CD14-positive monocyte (primary cell): Measurements from ENCODE around the gene GPN1. TPM values are rescaled to one million over a fixed set of nuclear protein-coding genes. Genes with fewer than 3 reads are reported as not detected.

Source experiments
- DNase-seq, 3 donors: peaks; one replicate each; pipeline ENCODE4 v3.0.0-alpha.2; 2011 to 2022
- H2AFZ ChIP-seq: 2 replicates; pipeline ENCODE4 v1.6.0; 2012; ENCODE audit warnings: mild to moderate bottlenecking, low read depth, low read length, inconsistent platforms; ENCODE audit not compliant: insufficient read depth, poor library complexity, severe bottlenecking
- H3K27ac ChIP-seq, 2 donors: 1 replicate in 1 of 2; 2 replicates in 1 of 2; pipeline ENCODE4 v1.5.1; 2012 to 2013; ENCODE audit warnings: low read length in 2 of 2, control low read depth in 1 of 2, inconsistent platforms in 1 of 2, low read depth in 1 of 2, mild to moderate bottlenecking in 1 of 2
- H3K27me3 ChIP-seq, 2 donors: one replicate each; pipeline versions ENCODE4 v1.6.0 to v1.6.1; 2011 to 2013; ENCODE audit warnings: low read length in 2 of 2; ENCODE audit not compliant: control insufficient read depth in 2 of 2, insufficient read depth in 2 of 2
- H3K36me3 ChIP-seq, 2 donors: replicated peaks in 1 of 2; 1 replicate in 1 of 2; 2 replicates in 1 of 2; pipeline versions ENCODE4 v1.5.1 to v1.6.1; 2012 to 2013; ENCODE audit warnings: low read length in 2 of 2, control low read depth in 1 of 2, inconsistent platforms in 1 of 2, mild to moderate bottlenecking in 1 of 2; ENCODE audit not compliant: insufficient read depth in 2 of 2, control insufficient read depth in 1 of 2
- H3K4me1 ChIP-seq, 2 donors: 1 replicate in 1 of 2; 2 replicates in 1 of 2; pipeline versions ENCODE4 v1.5.1 to v1.6.1; 2012 to 2013; ENCODE audit warnings: low read length in 2 of 2, control low read depth in 1 of 2, inconsistent platforms in 1 of 2, mild to moderate bottlenecking in 1 of 2, moderate library complexity in 1 of 2; ENCODE audit not compliant: insufficient read depth in 2 of 2, control insufficient read depth in 1 of 2
- H3K4me2 ChIP-seq: replicated peaks from 2 replicates; pipeline ENCODE3; 2012; ENCODE audit warnings: low read length, moderate library complexity, mild to moderate bottlenecking; ENCODE audit not compliant: poor library complexity, severe bottlenecking; ENCODE audit errors: extremely low read depth
- H3K4me3 ChIP-seq, 3 experiments: fragments of 200-600 bp in 1 of 3; sonication (generic) in 1 of 3; replicated peaks in 1 of 3; 1 replicate in 2 of 3; 2 replicates in 1 of 3; pipeline ENCODE4 v1.5.1; 2011 to 2013; ENCODE audit warnings: low read length in 3 of 3, mild to moderate bottlenecking in 3 of 3, control low read depth in 2 of 3, low read depth in 2 of 3, inconsistent platforms in 1 of 3, moderate library complexity in 1 of 3
- H3K79me2 ChIP-seq: 2 replicates; pipeline ENCODE4 v1.6.0; 2012; ENCODE audit warnings: mild to moderate bottlenecking, control low read depth, inconsistent platforms, low read length, moderate library complexity; ENCODE audit not compliant: insufficient read depth
- H3K9ac ChIP-seq: 2 replicates; pipeline ENCODE4 v1.6.0; 2017; ENCODE audit warnings: low read length, mild to moderate bottlenecking; ENCODE audit not compliant: insufficient read depth, poor library complexity, severe bottlenecking
- H3K9me3 ChIP-seq, 2 donors: replicated peaks in 1 of 2; 1 replicate in 1 of 2; 2 replicates in 1 of 2; pipeline versions ENCODE4 v1.5.1 to v1.6.1; 2012 to 2013; ENCODE audit warnings: low read length in 2 of 2, control low read depth in 1 of 2; ENCODE audit not compliant: control insufficient read depth in 1 of 2, insufficient read depth in 1 of 2
- H4K20me1 ChIP-seq: 2 replicates; pipeline ENCODE4 v1.6.0; 2012; ENCODE audit warnings: mild to moderate bottlenecking, low read length, control low read depth, moderate library complexity; ENCODE audit not compliant: insufficient read depth
- H3K27ac Mint-ChIP-seq, 7 donors: one replicate each; pipeline ENCODE4 v1.8.0; 2020; ENCODE audit warnings: mild to moderate bottlenecking in 7 of 7, mixed read lengths in 7 of 7, moderate library complexity in 6 of 7, inconsistent platforms in 2 of 7
- H3K27me3 Mint-ChIP-seq, 3 donors: one replicate each; pipeline ENCODE4 v1.8.0; 2021 to 2022; ENCODE audit warnings: low read depth in 3 of 3, mild to moderate bottlenecking in 3 of 3, mixed read lengths in 3 of 3, moderate library complexity in 3 of 3, inconsistent platforms in 1 of 3
- H3K36me3 Mint-ChIP-seq, 2 donors: one replicate each; pipeline ENCODE4 v1.8.0; 2020; ENCODE audit warnings: mixed read lengths in 2 of 2, inconsistent platforms in 1 of 2, mild to moderate bottlenecking in 1 of 2
- H3K4me1 Mint-ChIP-seq: one replicate; pipeline ENCODE4 v1.8.0; 2020; ENCODE audit warnings: mild to moderate bottlenecking, mixed read lengths
- H3K4me3 Mint-ChIP-seq, 2 donors: one replicate each; pipeline ENCODE4 v1.8.0; 2020; ENCODE audit warnings: mild to moderate bottlenecking in 2 of 2, mixed read lengths in 2 of 2, moderate library complexity in 1 of 2
- H3K9me3 Mint-ChIP-seq, 7 donors: one replicate each; pipeline ENCODE4 v1.8.0; 2020 to 2022; ENCODE audit warnings: mixed read lengths in 7 of 7, mild to moderate bottlenecking in 6 of 7, moderate library complexity in 6 of 7, inconsistent platforms in 2 of 7
- CTCF ChIP-seq: fragments of 200-600 bp; IDR thresholded peaks from one replicate; pipeline ENCODE4 v1.8.0; 2022; ENCODE audit warnings: antibody characterized with exemption, mild to moderate bottlenecking
- WGBS: methylation state at CpG from one replicate; pipeline ENCODE4 v1.1.5; 2013; ENCODE audit warnings: missing lambda C conversion rate; ENCODE audit not compliant: insufficient coverage; 5-methylcytosine and 5-hydroxymethylcytosine counted together
- intact Hi-C, 2 donors: fragments of 100-400 bp; cut with micrococcal nuclease; formaldehyde crosslinking; loops; one replicate each; pipeline versions ENCODE4 v1.15.0 to v1.15.1; 2023
- polyA plus RNA-seq, 3 donors: library from polyadenylated mRNA; depleted of rRNA in 1 of 3; unstranded in 2 of 3; stranded (reverse) in 1 of 3; fragments of 300-500 nt in 2 of 3; fragments of >200 nt in 1 of 3; fragmentation: Illumina TruSeq in 2 of 3; gene quantifications; 1 replicate in 2 of 3; 2 replicates in 1 of 3; pipeline ENCODE4 v1.2.3, GENCODE V29; 2012 to 2021

The GPN1 gene
- polyA plus RNA-seq, 3 donors, result 16.1 to 49.8 (median 46.8) TPM

GRCh38 chr2:27640722-27641245 is 11.9 kb downstream of the GPN1 start:
- Mint-ChIP-seq H3K4me1 (no peaks in the 10 kb centered on the region), H3K4me3 (no peak overlapping the region), H3K27ac (no peak overlapping the region), H3K36me3 (peaks cover 76 to 88% of the 10 kb centered on the region in 2 donors), H3K27me3 (no peaks in the 10 kb centered on the region), H3K9me3 (no peaks in the 10 kb centered on the region)
- H3K4me1 ChIP-seq, result no peaks in the 10 kb centered on the region
- H3K4me2 ChIP-seq, result no peak overlapping the region
- intact Hi-C loops, result no loop called here
- no peaks in the 10 kb centered on the region for H3K9me3 ChIP-seq
- 100% methylated on average over 1 of the region's 2 CpGs for WGBS
- no peaks in the 10 kb centered on the region for H3K27me3 ChIP-seq
- peaks cover 83 to 95% of the 10 kb centered on the region in 2 donors for H3K36me3 ChIP-seq
- H3K9ac ChIP-seq, result no peak overlapping the region
- H3K27ac ChIP-seq, result no peak overlapping the region
- DNase-seq, result no peak
- no peak overlapping the region for H3K4me3 ChIP-seq
- H3K79me2 ChIP-seq, result no peaks in the 10 kb centered on the region
- H4K20me1 ChIP-seq, result no peaks in the 10 kb centered on the region
- no peak overlapping the region for H2AFZ ChIP-seq
- no peak for TF ChIP-seq CTCF

- Histone ChIP-seq H3K9me3 (no peaks in the 10 kb centered on the region), H3K4me1 (no peaks in the 10 kb centered on the region), H3K79me2 (no peaks in the 10 kb centered on the region), H3K27me3 (no peaks in the 10 kb centered on the region), H3K9ac (no peak overlapping the region), H2AFZ (no peak overlapping the region), H3K36me3 (peaks cover 80 to 96% of the 10 kb centered on the region in 2 donors), H4K20me1 (no peaks in the 10 kb centered on the region), H3K4me3 (no peak overlapping the region), H3K4me2 (no peak overlapping the region), H3K27ac (no peak overlapping the region)
- Mint-ChIP-seq H3K36me3 (peaks cover 72 to 93% of the 10 kb centered on the region in 2 donors), H3K9me3 (no peaks in the 10 kb centered on the region), H3K27me3 (no peaks in the 10 kb centered on the region), H3K27ac (no peak overlapping the region), H3K4me3 (no peak overlapping the region), H3K4me1 (no peaks in the 10 kb centered on the region)
- no peak for TF ChIP-seq CTCF
- DNase-seq, result no peak
- intact Hi-C loops, result no loop called here
These were observed 16.3 kb downstream of the GPN1 start for GRCh38 chr2:27645197-27645596.
